H9 (cell line): ENCODE measurements around the gene ADAM11. TPM values are rescaled to one million over a fixed set of nuclear protein-coding genes. Genes with fewer than 3 reads are reported as not detected.
A peak's percentile ranks its signal among the peaks of the same experiment; 100 is the strongest.

Experiments
- DNase-seq: peaks from one replicate; pipeline ENCODE4 v3.0.0-alpha.2; 2017
- H2AFZ ChIP-seq: one replicate; pipeline ENCODE4 v1.6.1; 2013; ENCODE audit warnings: mild to moderate bottlenecking, low read length, control low read depth, moderate library complexity
- H2AK5ac ChIP-seq: 2 replicates; pipeline ENCODE4 v1.6.1; 2013; ENCODE audit warnings: low read length, control low read depth, mixed read lengths; ENCODE audit not compliant: insufficient read length
- H2BK120ac ChIP-seq: one replicate; pipeline ENCODE4 v1.6.1; 2013; ENCODE audit warnings: low read depth, mild to moderate bottlenecking, low read length, control low read depth, inconsistent platforms; ENCODE audit not compliant: poor library complexity, severe bottlenecking
- H2BK12ac ChIP-seq: 2 replicates; pipeline ENCODE4 v1.6.1; 2013; ENCODE audit warnings: low read length, control low read depth, mixed read lengths, low read depth; ENCODE audit not compliant: insufficient read length
- H2BK15ac ChIP-seq: 2 replicates; pipeline ENCODE4 v1.6.1; 2013; ENCODE audit warnings: low read depth, low read length, control low read depth
- H2BK20ac ChIP-seq: one replicate; pipeline ENCODE4 v1.6.1; 2013; ENCODE audit warnings: low read depth, mild to moderate bottlenecking, low read length, control low read depth, inconsistent platforms; ENCODE audit not compliant: poor library complexity, severe bottlenecking
- H2BK5ac ChIP-seq: 2 replicates; pipeline ENCODE4 v1.6.1; 2013; ENCODE audit warnings: low read length, control low read depth, mixed read lengths; ENCODE audit not compliant: insufficient read length
- H3K14ac ChIP-seq: 2 replicates; pipeline ENCODE4 v1.6.1; 2013; ENCODE audit warnings: low read length, control low read depth; ENCODE audit not compliant: insufficient read depth
- H3K18ac ChIP-seq: 2 replicates; pipeline ENCODE4 v1.6.1; 2013; ENCODE audit warnings: low read depth, mild to moderate bottlenecking, mixed read lengths, low read length, control low read depth; ENCODE audit not compliant: insufficient read length
- H3K23ac ChIP-seq: 2 replicates; pipeline ENCODE4 v1.6.1; 2013; ENCODE audit warnings: low read length, control low read depth, mixed read lengths, low read depth; ENCODE audit not compliant: insufficient read length
- H3K23me2 ChIP-seq: 2 replicates; pipeline ENCODE4 v1.6.1; 2013; ENCODE audit warnings: low read depth, mild to moderate bottlenecking, mixed read lengths, low read length, control low read depth; ENCODE audit not compliant: insufficient read length, poor library complexity, severe bottlenecking
- H3K27ac ChIP-seq: 2 replicates; pipeline ENCODE4 v1.5.1; 2013; ENCODE audit warnings: low read length, control low read depth, mixed read lengths, low read depth; ENCODE audit not compliant: insufficient read length
- H3K27me3 ChIP-seq: 2 replicates; pipeline ENCODE4 v1.6.1; 2013; ENCODE audit warnings: low read length, control low read depth, inconsistent platforms; ENCODE audit not compliant: insufficient read depth
- H3K4ac ChIP-seq: 2 replicates; pipeline ENCODE4 v1.6.1; 2013; ENCODE audit warnings: low read depth, mild to moderate bottlenecking, control low read depth, inconsistent platforms, low read length, moderate library complexity
- H3K4me1 ChIP-seq: 2 replicates; pipeline ENCODE4 v1.6.1; 2013; ENCODE audit warnings: low read length, control low read depth, inconsistent platforms; ENCODE audit not compliant: insufficient read depth
- H3K4me2 ChIP-seq: 2 replicates; pipeline ENCODE4 v1.6.1; 2013; ENCODE audit warnings: low read length, control low read depth, mixed read lengths; ENCODE audit not compliant: insufficient read length, insufficient read depth
- H3K56ac ChIP-seq: 2 replicates; pipeline ENCODE4 v1.6.1; 2013; ENCODE audit warnings: low read depth, mild to moderate bottlenecking, mixed read lengths, low read length, control low read depth; ENCODE audit not compliant: insufficient read length
- H3K79me1 ChIP-seq: 2 replicates; pipeline ENCODE4 v1.6.1; 2013; ENCODE audit warnings: low read depth, mild to moderate bottlenecking, moderate library complexity, low read length, control low read depth, inconsistent platforms; ENCODE audit not compliant: insufficient read depth, poor library complexity, severe bottlenecking
- H3K79me2 ChIP-seq: 2 replicates; pipeline ENCODE4 v1.6.1; 2013; ENCODE audit warnings: low read length, control low read depth, inconsistent platforms; ENCODE audit not compliant: insufficient read depth
- H3K9ac ChIP-seq: 2 replicates; pipeline ENCODE4 v1.6.1; 2013; ENCODE audit warnings: low read length, control low read depth, mixed read lengths; ENCODE audit not compliant: insufficient read length; ENCODE audit errors: extremely low read depth
- H3K9me3 ChIP-seq: one replicate; pipeline ENCODE4 v1.6.1; 2013; ENCODE audit warnings: low read depth, low read length, inconsistent platforms; ENCODE audit not compliant: control insufficient read depth
- H3T11ph ChIP-seq: one replicate; pipeline ENCODE4 v1.6.1; 2013; ENCODE audit warnings: mild to moderate bottlenecking, low read length, control low read depth, inconsistent platforms
- H4K20me1 ChIP-seq: one replicate; pipeline ENCODE4 v1.6.1; 2013; ENCODE audit not compliant: control insufficient read depth, insufficient read length, insufficient read depth
- H4K5ac ChIP-seq: 2 replicates; pipeline ENCODE4 v1.6.1; 2013; ENCODE audit warnings: low read depth, mild to moderate bottlenecking, mixed read lengths, low read length, control low read depth; ENCODE audit not compliant: insufficient read length
- H4K8ac ChIP-seq: replicated peaks from 2 replicates; pipeline ENCODE4 v1.6.1; 2013; ENCODE audit warnings: low read length, control low read depth, mixed read lengths, low read depth; ENCODE audit not compliant: insufficient read length
- H4K91ac ChIP-seq: 2 replicates; pipeline ENCODE4 v1.6.1; 2013; ENCODE audit warnings: low read depth, mild to moderate bottlenecking, moderate library complexity, mixed read lengths, low read length, control low read depth; ENCODE audit not compliant: insufficient read length
- H3K27ac Mint-ChIP-seq, 3 experiments: 2 replicates in 2 of 3; 3 replicates in 1 of 3; pipeline ENCODE4 v1.8.0; 2020 to 2021; ENCODE audit warnings: mixed read lengths in 3 of 3, mild to moderate bottlenecking in 1 of 3, moderate library complexity in 1 of 3
- H3K27me3 Mint-ChIP-seq: 2 replicates; pipeline ENCODE4 v1.8.0; 2021; ENCODE audit warnings: low read depth, mild to moderate bottlenecking, moderate library complexity, mixed read lengths
- H3K36me3 Mint-ChIP-seq, 3 experiments: 2 replicates in 2 of 3; 3 replicates in 1 of 3; pipeline ENCODE4 v1.8.0; 2020 to 2021; ENCODE audit warnings: low read depth in 3 of 3, mixed read lengths in 3 of 3; ENCODE audit not compliant: insufficient read depth in 1 of 3
- H3K4me1 Mint-ChIP-seq, 2 experiments: 2 replicates each; pipeline ENCODE4 v1.8.0; 2020; ENCODE audit warnings: mixed read lengths in 2 of 2
- H3K4me3 Mint-ChIP-seq, 2 experiments: 2 replicates in 1 of 2; 3 replicates in 1 of 2; pipeline ENCODE4 v1.8.0; 2020 to 2021; ENCODE audit warnings: mild to moderate bottlenecking in 2 of 2, mixed read lengths in 2 of 2, moderate library complexity in 1 of 2
- H3K9me3 Mint-ChIP-seq, 2 experiments: 2 replicates in 1 of 2; 3 replicates in 1 of 2; pipeline ENCODE4 v1.8.0; 2020; ENCODE audit warnings: mild to moderate bottlenecking in 2 of 2, mixed read lengths in 2 of 2, moderate library complexity in 1 of 2
- CTCF ChIP-seq: fragments of 200-600 bp; sonication (generic); conservative IDR thresholded peaks from 3 replicates; pipeline ENCODE4 v1.8.0; 2021; ENCODE audit warnings: antibody characterized with exemption, mild to moderate bottlenecking
- WGBS: extraction: QIAGEN DNeasy Blood & Tissue Kit; methylation state at CpG from one replicate; pipeline ENCODE4 v1.1.7; 2013; ENCODE audit warnings: missing lambda C conversion rate, low lambda C conversion rate, mixed read lengths; ENCODE audit not compliant: insufficient read length; ENCODE audit errors: extremely low coverage; 5-methylcytosine and 5-hydroxymethylcytosine counted together
- total RNA-seq: library from RNA; stranded (reverse); gene quantifications from 2 replicates; pipeline ENCODE4 v1.2.1, GENCODE V29; 2021

The ADAM11 gene
- total RNA-seq, 1 experiment from 2014 or later: 4.6 TPM

DNA sequence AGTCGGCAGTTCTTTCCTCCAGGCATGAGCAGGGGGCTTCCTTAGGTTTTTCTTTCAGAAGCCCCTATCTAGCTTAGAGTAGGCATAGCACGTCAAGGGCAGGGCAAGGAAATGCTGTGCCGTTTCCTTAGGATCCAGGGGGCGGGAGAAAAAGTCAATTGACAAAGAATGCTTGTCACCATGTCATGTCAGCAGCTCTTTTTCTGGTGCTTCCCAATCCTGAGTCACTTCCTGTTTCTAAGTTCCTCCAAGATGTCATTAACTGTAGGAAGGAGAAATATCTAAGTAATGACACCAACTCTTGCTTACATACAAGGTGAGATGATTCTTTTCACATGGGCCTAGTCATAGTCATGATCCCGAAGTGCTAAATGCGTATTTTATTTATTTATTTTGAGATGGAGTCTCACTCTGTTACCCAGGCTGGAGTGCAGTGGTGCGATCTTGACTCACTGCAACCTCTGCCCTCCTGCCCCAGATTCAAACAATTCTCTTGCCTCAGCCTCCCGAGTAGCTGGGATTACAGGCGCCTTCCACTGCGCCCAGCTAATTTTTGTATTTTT lies 36.1 kb downstream of the ADAM11 start:
- no peaks in the 10 kb centered on the region; the same call in 1 of the 2 replicates for H3K4me1 ChIP-seq
- no peak overlapping the region for H3K56ac ChIP-seq
- H3K14ac ChIP-seq: no peak overlapping the region
- no peaks in the 10 kb centered on the region for H3K27me3 ChIP-seq
- H4K5ac ChIP-seq: no peak overlapping the region
- no peaks in the 10 kb centered on the region for H3K27me3 Mint-ChIP-seq
- no peak overlapping the region for H2BK20ac ChIP-seq
- no peak overlapping the region for H2BK120ac ChIP-seq
- H4K8ac ChIP-seq: no peak overlapping the region
- H3K27ac Mint-ChIP-seq: peak overlapping the region; percentile 13 to 95 (median 74); a peak in 5 of 7 replicates
- H2AFZ ChIP-seq: no peak overlapping the region
- no peak overlapping the region for H3T11ph ChIP-seq
- H3K9me3 Mint-ChIP-seq: no peaks in the 10 kb centered on the region
- H3K18ac ChIP-seq: no peak overlapping the region
- no peak overlapping the region for H2BK5ac ChIP-seq
- H3K4me2 ChIP-seq: no peak overlapping the region
- no peak for TF ChIP-seq CTCF
- no peaks in the 10 kb centered on the region for H3K23me2 ChIP-seq
- H4K20me1 ChIP-seq: no peaks in the 10 kb centered on the region
- no CpG with 5 or more reads among the region's 10 CpGs for WGBS
- no peak overlapping the region for H3K27ac ChIP-seq
- no peak for DNase-seq
- H3K23ac ChIP-seq: no peak overlapping the region
- no peak overlapping the region for H3K4ac ChIP-seq
- H3K79me2 ChIP-seq: no peaks in the 10 kb centered on the region
- no peak overlapping the region for H2BK12ac ChIP-seq
- H3K4me1 Mint-ChIP-seq: peaks cover 5 to 20% of the 10 kb centered on the region in 2 experiments
- no peak overlapping the region for H3K4me3 Mint-ChIP-seq
- no peak overlapping the region for H2BK15ac ChIP-seq
- peaks cover 0 to 19% (median 4%) of the 10 kb centered on the region in 3 experiments; a peak in 6 of 7 replicates for H3K36me3 Mint-ChIP-seq
- no peak overlapping the region for H3K9ac ChIP-seq
- no peak overlapping the region for H4K91ac ChIP-seq
- H3K79me1 ChIP-seq: no peaks in the 10 kb centered on the region
- no peaks in the 10 kb centered on the region for H3K9me3 ChIP-seq
- no peak overlapping the region for H2AK5ac ChIP-seq
